ENCODE measurements around the gene KNCN. TPM values are rescaled to one million over a fixed set of nuclear protein-coding genes. Genes with fewer than 3 reads are reported as not detected.
A peak's percentile ranks its signal among the peaks of the same experiment; 100 is the strongest.

Gene KNCN
- total and polyA plus RNA-seq, 8 donors: not detected

- intact Hi-C loops (cut with DNase I; ENCODE audit: low total_unique reads): no loop called here
- Histone ChIP-seq H3K27me3 (peaks cover 0 to 58% (median 12%) of the 10 kb centered on the region in 3 donors), H3K4me1 (peaks cover 4 to 14% (median 6%) of the 10 kb centered on the region in 4 donors), H3K36me3 (no peaks in the 10 kb centered on the region), H3K4me3 (no peak overlapping the region), H3K9me3 (no peaks in the 10 kb centered on the region), H3K27ac (no peak overlapping the region)
- DNase-seq: peak in 1 of 2 donors; percentile 56
- TF ChIP-seq POLR2AphosphoS5 (IDR thresholded peaks at IDR 0.05) (no peak), EP300 (IDR thresholded peaks at IDR 0.05) (no peak), POLR2A (IDR thresholded peaks at IDR 0.05) (no peak)
- TF ChIP-seq, protein P1, sequence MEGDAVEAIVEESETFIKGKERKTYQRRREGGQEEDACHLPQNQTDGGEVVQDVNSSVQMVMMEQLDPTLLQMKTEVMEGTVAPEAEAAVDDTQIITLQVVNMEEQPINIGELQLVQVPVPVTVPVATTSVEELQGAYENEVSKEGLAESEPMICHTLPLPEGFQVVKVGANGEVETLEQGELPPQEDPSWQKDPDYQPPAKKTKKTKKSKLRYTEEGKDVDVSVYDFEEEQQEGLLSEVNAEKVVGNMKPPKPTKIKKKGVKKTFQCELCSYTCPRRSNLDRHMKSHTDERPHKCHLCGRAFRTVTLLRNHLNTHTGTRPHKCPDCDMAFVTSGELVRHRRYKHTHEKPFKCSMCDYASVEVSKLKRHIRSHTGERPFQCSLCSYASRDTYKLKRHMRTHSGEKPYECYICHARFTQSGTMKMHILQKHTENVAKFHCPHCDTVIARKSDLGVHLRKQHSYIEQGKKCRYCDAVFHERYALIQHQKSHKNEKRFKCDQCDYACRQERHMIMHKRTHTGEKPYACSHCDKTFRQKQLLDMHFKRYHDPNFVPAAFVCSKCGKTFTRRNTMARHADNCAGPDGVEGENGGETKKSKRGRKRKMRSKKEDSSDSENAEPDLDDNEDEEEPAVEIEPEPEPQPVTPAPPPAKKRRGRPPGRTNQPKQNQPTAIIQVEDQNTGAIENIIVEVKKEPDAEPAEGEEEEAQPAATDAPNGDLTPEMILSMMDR (IDR thresholded peaks at IDR 0.05): peak in 3 of 7 experiments; percentile 6 to 29 (median 24)
- WGBS, 5 donors: 47 to 77% (median 53%) methylated on average over 2 of the region's 2 CpGs
These were observed 16.4 kb downstream of the KNCN start for GRCh38 chr1:46535063-46535462.

- WGBS, 5 donors: 5 to 13% (median 7%) methylated on average over 28 to 71 of the region's 71 CpGs
- no peaks in the 10 kb centered on the region for H3K9me3 ChIP-seq
- H3K4me3 ChIP-seq: peak overlapping the region; percentile 41 to 52 (median 46)
- H3K27ac ChIP-seq: peak overlapping the region in 4 of 5 donors; percentile 36 to 84 (median 62)
- TF ChIP-seq, protein P1 (IDR thresholded peaks at IDR 0.05): no peak
- no peak for TF ChIP-seq POLR2A (IDR thresholded peaks at IDR 0.05)
- TF ChIP-seq EP300 (IDR thresholded peaks at IDR 0.05): no peak
- no peak for TF ChIP-seq POLR2AphosphoS5 (IDR thresholded peaks at IDR 0.05)
- DNase-seq: peak in 1 of 2 donors; percentile 72
- H3K4me1 ChIP-seq: peaks cover 4 to 14% (median 6%) of the 10 kb centered on the region in 4 donors
- H3K27me3 ChIP-seq: peaks cover 0 to 65% (median 28%) of the 10 kb centered on the region in 3 donors
- no peaks in the 10 kb centered on the region for H3K36me3 ChIP-seq
- intact Hi-C loops (cut with DNase I; ENCODE audit: low total_unique reads): loop anchor here (5.0 kb wide), 1 partner anchor 56 kb away; no protein-coding TSS in a partner anchor
These were observed 18.1 kb downstream of the KNCN start for GRCh38 chr1:46533179-46533864.

GRCh38 chr1:46532498-46533178, 18.8 kb downstream of the KNCN start:
- TF ChIP-seq POLR2AphosphoS5 (IDR thresholded peaks at IDR 0.05): no peak
- TF ChIP-seq, protein P1 (IDR thresholded peaks at IDR 0.05): peak in 5 of 7 experiments; percentile 24 to 67 (median 56)
- peak overlapping the region in 3 of 5 donors; percentile 36 to 84 (median 75) for H3K27ac ChIP-seq
- peak; percentile 64 to 89 for DNase-seq
- H3K4me1 ChIP-seq: peaks cover 4 to 21% (median 6%) of the 10 kb centered on the region in 4 donors
- 1 to 3% (median 2%) methylated on average over 25 to 31 of the region's 31 CpGs for WGBS, 5 donors
- H3K36me3 ChIP-seq: no peaks in the 10 kb centered on the region
- intact Hi-C loops (cut with DNase I; ENCODE audit: low total_unique reads): loop anchor here (5.0 kb wide), 1 partner anchor 55 kb away; no protein-coding TSS in a partner anchor
- peaks cover 0 to 65% (median 28%) of the 10 kb centered on the region in 3 donors for H3K27me3 ChIP-seq
- H3K9me3 ChIP-seq: no peaks in the 10 kb centered on the region
- H3K4me3 ChIP-seq: peak overlapping the region; percentile 41 to 52 (median 46)

DNA sequence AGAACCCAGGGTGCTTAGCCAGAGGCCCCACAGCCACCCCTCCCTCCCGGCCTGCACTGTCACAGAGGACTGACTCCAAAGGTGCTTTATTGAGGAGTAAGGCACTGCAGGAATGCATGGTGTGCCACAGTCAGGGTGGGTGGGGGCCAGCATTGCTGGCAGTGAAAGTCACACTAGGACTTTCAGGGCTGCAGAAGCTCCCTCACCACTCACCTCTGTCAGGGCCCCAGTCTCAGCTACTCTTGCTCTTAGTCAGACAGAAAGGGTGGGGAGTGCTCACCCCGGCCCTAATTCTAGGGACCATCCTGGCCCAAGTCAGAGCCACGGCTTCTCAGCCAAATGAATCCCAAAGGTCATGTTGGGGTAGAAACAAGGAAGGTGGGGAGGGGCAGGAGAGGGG, 19.4 kb downstream of the KNCN start:
- H3K27me3 ChIP-seq: peaks cover 0 to 70% (median 28%) of the 10 kb centered on the region in 3 donors
- no peak overlapping the region for H3K27ac ChIP-seq
- intact Hi-C loops (cut with DNase I; ENCODE audit: low total_unique reads): loop anchor here (5.0 kb wide), 1 partner anchor 55 kb away; no protein-coding TSS in a partner anchor
- no peak for DNase-seq
- H3K4me1 ChIP-seq: peaks cover 4 to 21% (median 6%) of the 10 kb centered on the region in 4 donors
- no peak overlapping the region for H3K4me3 ChIP-seq
- TF ChIP-seq POLR2A (IDR thresholded peaks at IDR 0.05) (no peak), EP300 (IDR thresholded peaks at IDR 0.05) (no peak), POLR2AphosphoS5 (IDR thresholded peaks at IDR 0.05) (no peak)
- TF ChIP-seq, protein P1 (IDR thresholded peaks at IDR 0.05): no peak
- H3K9me3 ChIP-seq: no peaks in the 10 kb centered on the region
- no peaks in the 10 kb centered on the region for H3K36me3 ChIP-seq
- 36 to 75% (median 63%) methylated on average over 2 to 3 of the region's 3 CpGs for WGBS, 5 donors
